ENCODE measurements around the gene HIGD1A. TPM values are rescaled to one million over a fixed set of nuclear protein-coding genes. Genes with fewer than 3 reads are reported as not detected.

The HIGD1A gene
- total RNA-seq, 1 donor from 2014 or later = 182 TPM

- DNase-seq (ENCODE audit: low spot score) = no peak
Observed at GRCh38 chr3:42755681-42756578, 48.4 kb downstream of the HIGD1A start.

GRCh38 chr3:42753757-42754156, 50.5 kb downstream of the HIGD1A start:
- no peak for DNase-seq (ENCODE audit: low spot score)

- no peak for DNase-seq (ENCODE audit: low spot score)
Observed at GRCh38 chr3:42752961-42753360, 51.3 kb downstream of the HIGD1A start.

GRCh38 chr3:42752441-42752840, 51.8 kb downstream of the HIGD1A start:
- no peak for DNase-seq (ENCODE audit: low spot score)

- no peak for DNase-seq (ENCODE audit: low spot score)
Observed at GRCh38 chr3:42751609-42752008, 52.7 kb downstream of the HIGD1A start.

GRCh38 chr3:42750834-42751233, 53.5 kb downstream of the HIGD1A start:
- DNase-seq (ENCODE audit: low spot score) = no peak

- no peak for DNase-seq (ENCODE audit: low spot score)
Observed at GRCh38 chr3:42749753-42750231, 54.5 kb downstream of the HIGD1A start.

GRCh38 chr3:42749025-42749752, 55.1 kb downstream of the HIGD1A start:
- peak; percentile 35 for DNase-seq (ENCODE audit: low spot score)

GRCh38 chr3:42747581-42747980, 56.7 kb downstream of the HIGD1A start:
- DNase-seq (ENCODE audit: low spot score) = no peak

- no peak for DNase-seq (ENCODE audit: low spot score)
Observed at GRCh38 chr3:42746455-42747450, 57.5 kb downstream of the HIGD1A start.

GRCh38 chr3:42745776-42746454, 58.4 kb downstream of the HIGD1A start:
- DNase-seq (ENCODE audit: low spot score) = no peak

- no peak for DNase-seq (ENCODE audit: low spot score)
Observed at GRCh38 chr3:42745291-42745745, 59.0 kb downstream of the HIGD1A start.

GRCh38 chr3:42743204-42743995, 60.9 kb downstream of the HIGD1A start:
- DNase-seq (ENCODE audit: low spot score) = no peak

GRCh38 chr3:42742688-42743087, 61.6 kb downstream of the HIGD1A start:
- no peak for DNase-seq (ENCODE audit: low spot score)

GRCh38 chr3:42742259-42742658, 62.0 kb downstream of the HIGD1A start:
- DNase-seq (ENCODE audit: low spot score) = no peak

GRCh38 chr3:42741796-42742195, 62.5 kb downstream of the HIGD1A start:
- no peak for DNase-seq (ENCODE audit: low spot score)

- DNase-seq (ENCODE audit: low spot score) = no peak
Observed at GRCh38 chr3:42739401-42740158, 64.7 kb downstream of the HIGD1A start.

GRCh38 chr3:42736531-42736930, 67.8 kb downstream of the HIGD1A start:
- no peak for DNase-seq (ENCODE audit: low spot score)

- no peak for DNase-seq (ENCODE audit: low spot score)
Observed at GRCh38 chr3:42736081-42736480, 68.2 kb downstream of the HIGD1A start.
